Sigmoid colon (tissue), 7 donors: ENCODE data around the gene DCAF8L2. TPM values are rescaled to one million over a fixed set of nuclear protein-coding genes. Genes with fewer than 3 reads are reported as not detected.

Experiments
- DNase-seq: peaks from one replicate; pipeline ENCODE4 v3.0.0-alpha.2; 2019
- H3K27ac ChIP-seq, 4 donors: fragments of 200-600 bp; sonication (generic); one replicate each; pipeline ENCODE4 v1.5.1; 2016 to 2019; ENCODE audit warnings: mild to moderate bottlenecking in 1 of 4
- H3K27me3 ChIP-seq, 3 donors: fragments of 200-600 bp; sonication (generic); one replicate each; pipeline ENCODE4 v1.5.1; 2019; ENCODE audit warnings: mild to moderate bottlenecking in 1 of 3
- H3K36me3 ChIP-seq, 4 donors: fragments of 200-600 bp; sonication (generic); one replicate each; pipeline ENCODE4 v1.5.1; 2016 to 2019
- H3K4me1 ChIP-seq, 4 donors: fragments of 200-600 bp; sonication (generic); one replicate each; pipeline ENCODE4 v1.5.1; 2017 to 2019
- H3K4me3 ChIP-seq, 4 donors: fragments of 200-600 bp; sonication (generic); one replicate each; pipeline ENCODE4 v1.5.1; 2017 to 2019; ENCODE audit warnings: mild to moderate bottlenecking in 2 of 4, moderate library complexity in 1 of 4
- H3K9me3 ChIP-seq, 4 donors: fragments of 200-600 bp in 3 of 4; sonication (generic) in 3 of 4; one replicate each; pipeline versions ENCODE4 v1.5.1 to v1.6.1; 2013 to 2019
- CTCF ChIP-seq, 4 experiments: fragments of 450-650 bp in 3 of 4; fragments of 200-600 bp in 1 of 4; IDR thresholded peaks; one replicate each; pipeline ENCODE4 v1.5.1; 2016 to 2019; ENCODE audit warnings: antibody characterized with exemption in 4 of 4, mild to moderate bottlenecking in 3 of 4, moderate library complexity in 2 of 4
- EP300 ChIP-seq, 4 donors: sonication (generic); formaldehyde crosslinking; IDR thresholded peaks; one replicate each; pipeline ENCODE4 v1.6.1; 2017; ENCODE audit warnings: antibody characterized with exemption in 4 of 4
- POLR2A ChIP-seq, 2 donors: fragments of 450-650 bp; IDR thresholded peaks; one replicate each; pipeline ENCODE4 v1.6.1; 2016; ENCODE audit warnings: antibody characterized with exemption in 2 of 2, mild to moderate bottlenecking in 2 of 2, moderate library complexity in 2 of 2
- POLR2AphosphoS5 ChIP-seq, 4 donors: sonication (generic); formaldehyde crosslinking; IDR thresholded peaks; one replicate each; pipeline ENCODE4 v1.6.1; 2017; ENCODE audit warnings: antibody characterized with exemption in 4 of 4
- WGBS, 2 donors: extraction: QIAGEN DNeasy Blood & Tissue Kit; methylation state at CpG; one replicate each; pipeline ENCODE4 v1.1.7; 2013; 5-methylcytosine and 5-hydroxymethylcytosine counted together
- intact Hi-C: fragments of 100-400 bp; cut with DNase I; formaldehyde crosslinking; loops from one replicate; pipeline ENCODE4 v1.15.1; 2023
- polyA plus RNA-seq, 3 donors: library from polyadenylated mRNA; stranded (reverse); fragments of 200-250 nt; gene quantifications; one replicate each; pipeline ENCODE4 v1.2.3, GENCODE V29; 2013
- total RNA-seq, 4 donors: library from RNA; depleted of rRNA; stranded (reverse); fragments of >200 nt; gene quantifications; one replicate each; pipeline ENCODE4 v1.1.0, GENCODE V29; 2016
- donor health status: healthy with polysubstance abuse.
- donor health status: Bipolar disorder and iron deficiency.
- donor health status: healthy.

The DCAF8L2 gene
- total and polyA plus RNA-seq, 7 donors, result not detected

DNA sequence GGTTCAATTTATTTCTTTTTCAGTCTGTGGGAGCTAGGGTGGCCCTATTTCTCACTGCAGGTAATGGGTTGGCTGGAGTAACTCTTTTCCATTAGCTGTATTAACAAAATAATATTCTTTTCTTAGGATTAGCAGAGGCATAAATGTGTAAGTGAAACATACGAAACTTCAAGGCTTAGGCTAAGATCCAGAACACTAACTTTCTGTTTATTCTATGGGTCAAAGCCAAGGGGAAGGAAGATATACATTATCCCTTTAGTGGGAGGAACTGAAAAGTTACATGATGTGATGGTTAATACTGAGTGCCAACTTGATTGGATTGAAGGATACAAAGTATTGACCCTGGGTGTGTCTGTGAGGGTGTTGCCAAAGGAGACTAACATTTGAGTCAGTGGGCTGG is 66.4 kb downstream of the DCAF8L2 start:
- intact Hi-C loops, result no loop called here
- Histone ChIP-seq H3K36me3 (no peaks in the 10 kb centered on the region), H3K9me3 (no peaks in the 10 kb centered on the region), H3K4me1 (no peaks in the 10 kb centered on the region), H3K4me3 (no peak overlapping the region), H3K27me3 (no peaks in the 10 kb centered on the region), H3K27ac (no peak overlapping the region)
- DNase-seq, result no peak
- 49 to 50% methylated on average over 1 of the region's 1 CpG for WGBS, 2 donors
- TF ChIP-seq EP300 (IDR thresholded peaks at IDR 0.05) (no peak), POLR2AphosphoS5 (IDR thresholded peaks at IDR 0.05) (no peak), POLR2A (IDR thresholded peaks at IDR 0.05) (no peak)

- Histone ChIP-seq H3K27ac (no peak overlapping the region), H3K9me3 (no peaks in the 10 kb centered on the region), H3K4me1 (no peaks in the 10 kb centered on the region), H3K36me3 (no peaks in the 10 kb centered on the region), H3K4me3 (no peak overlapping the region), H3K27me3 (no peaks in the 10 kb centered on the region)
- DNase-seq, result no peak
- intact Hi-C loops, result no loop called here
- TF ChIP-seq CTCF (IDR thresholded peaks at IDR 0.05) (no peak), POLR2AphosphoS5 (IDR thresholded peaks at IDR 0.05) (no peak), POLR2A (IDR thresholded peaks at IDR 0.05) (no peak), EP300 (IDR thresholded peaks at IDR 0.05) (no peak)
Observed at GRCh38 chrX:27660878-27661277, 70.7 kb downstream of the DCAF8L2 start.

DNA sequence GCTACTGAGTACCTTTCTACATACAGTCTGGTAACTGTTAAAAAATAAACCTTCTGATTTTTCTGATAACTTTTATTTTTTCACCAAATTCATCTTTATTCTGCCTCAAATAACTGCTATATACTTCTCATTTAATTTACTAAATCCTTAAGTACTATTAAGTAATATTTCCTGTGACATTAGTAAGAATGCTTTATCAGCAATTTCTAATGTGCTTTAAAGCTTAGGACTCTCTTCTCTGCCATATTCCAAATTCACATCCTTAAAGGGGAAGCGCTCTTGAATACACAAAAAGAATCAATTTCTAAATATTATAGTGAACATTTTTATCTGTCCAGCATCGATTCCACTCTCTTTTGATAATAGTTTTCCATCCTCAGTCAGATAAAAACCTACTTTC is 81.1 kb downstream of the DCAF8L2 start:
- no peaks in the 10 kb centered on the region for H3K36me3 ChIP-seq
- H3K4me3 ChIP-seq, result no peak overlapping the region
- no peak overlapping the region for H3K27ac ChIP-seq
- 83 to 88% methylated on average over 2 of the region's 2 CpGs for WGBS, 2 donors
- H3K27me3 ChIP-seq, result no peaks in the 10 kb centered on the region
- DNase-seq, result no peak
- H3K9me3 ChIP-seq, result no peaks in the 10 kb centered on the region
- intact Hi-C loops, result no loop called here
- H3K4me1 ChIP-seq, result no peaks in the 10 kb centered on the region
- TF ChIP-seq CTCF (IDR thresholded peaks at IDR 0.05) (no peak), POLR2A (IDR thresholded peaks at IDR 0.05) (no peak), EP300 (IDR thresholded peaks at IDR 0.05) (no peak), POLR2AphosphoS5 (IDR thresholded peaks at IDR 0.05) (no peak)

- Histone ChIP-seq H3K9me3 (no peaks in the 10 kb centered on the region), H3K27me3 (no peaks in the 10 kb centered on the region), H3K4me3 (no peak overlapping the region), H3K4me1 (no peaks in the 10 kb centered on the region), H3K36me3 (no peaks in the 10 kb centered on the region), H3K27ac (no peak overlapping the region)
- no peak for DNase-seq
- 87 to 96% methylated on average over 4 of the region's 4 CpGs for WGBS, 2 donors
- TF ChIP-seq EP300 (IDR thresholded peaks at IDR 0.05) (no peak), POLR2A (IDR thresholded peaks at IDR 0.05) (no peak), POLR2AphosphoS5 (IDR thresholded peaks at IDR 0.05) (no peak)
- intact Hi-C loops, result no loop called here
Observed at GRCh38 chrX:27674491-27674890, 84.3 kb downstream of the DCAF8L2 start.

DNA sequence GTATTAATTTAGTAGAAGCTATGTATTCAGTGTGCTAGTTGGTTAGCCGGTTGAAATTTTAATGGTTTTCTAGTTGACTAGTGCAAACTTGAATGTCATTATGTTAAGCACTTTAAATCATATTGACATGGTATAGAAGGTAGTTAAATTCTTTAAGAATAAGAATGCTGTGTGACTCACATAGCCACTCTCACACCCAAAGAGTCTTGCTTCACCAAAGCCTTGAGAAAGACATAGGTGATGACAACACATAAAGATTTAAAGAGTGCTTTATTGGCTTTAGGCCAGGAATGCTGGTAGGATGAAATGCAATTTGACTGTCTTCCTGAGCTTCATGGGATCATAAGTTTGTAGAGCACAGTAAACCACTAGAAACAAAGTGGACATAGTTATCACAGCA is 85.3 kb downstream of the DCAF8L2 start:
- H3K27ac ChIP-seq, result no peak overlapping the region
- H3K4me3 ChIP-seq, result no peak overlapping the region
- H3K36me3 ChIP-seq, result no peaks in the 10 kb centered on the region
- intact Hi-C loops, result no loop called here
- no peak for TF ChIP-seq EP300 (IDR thresholded peaks at IDR 0.05)
- TF ChIP-seq POLR2AphosphoS5 (IDR thresholded peaks at IDR 0.05), result no peak
- TF ChIP-seq POLR2A (IDR thresholded peaks at IDR 0.05), result no peak
- no peak for TF ChIP-seq CTCF (IDR thresholded peaks at IDR 0.05)
- WGBS, 2 donors, result 96% methylated on average over 1 of the region's 1 CpG
- H3K27me3 ChIP-seq, result no peaks in the 10 kb centered on the region
- H3K9me3 ChIP-seq, result no peaks in the 10 kb centered on the region
- no peaks in the 10 kb centered on the region for H3K4me1 ChIP-seq
- DNase-seq, result no peak

- DNase-seq, result no peak
- TF ChIP-seq CTCF (IDR thresholded peaks at IDR 0.05), result no peak
- TF ChIP-seq POLR2A (IDR thresholded peaks at IDR 0.05), result no peak
- TF ChIP-seq EP300 (IDR thresholded peaks at IDR 0.05), result no peak
- no peak for TF ChIP-seq POLR2AphosphoS5 (IDR thresholded peaks at IDR 0.05)
- Histone ChIP-seq H3K36me3 (no peaks in the 10 kb centered on the region), H3K27ac (no peak overlapping the region), H3K9me3 (no peaks in the 10 kb centered on the region), H3K4me3 (no peak overlapping the region), H3K27me3 (no peaks in the 10 kb centered on the region), H3K4me1 (no peaks in the 10 kb centered on the region)
- intact Hi-C loops, result no loop called here
- 12 to 46% methylated on average over 1 of the region's 1 CpG for WGBS, 2 donors
Observed at GRCh38 chrX:27679281-27679680, 89.1 kb downstream of the DCAF8L2 start.
